ENCODE data around the gene CENPK. TPM values are rescaled to one million over a fixed set of nuclear protein-coding genes. Genes with fewer than 3 reads are reported as not detected.
"Not testable (repeated sequence)": the region's sequence is repeated elsewhere in the genome, so short reads cannot be mapped to it uniquely, and the experiment has no call there.

The CENPK gene, protein sequence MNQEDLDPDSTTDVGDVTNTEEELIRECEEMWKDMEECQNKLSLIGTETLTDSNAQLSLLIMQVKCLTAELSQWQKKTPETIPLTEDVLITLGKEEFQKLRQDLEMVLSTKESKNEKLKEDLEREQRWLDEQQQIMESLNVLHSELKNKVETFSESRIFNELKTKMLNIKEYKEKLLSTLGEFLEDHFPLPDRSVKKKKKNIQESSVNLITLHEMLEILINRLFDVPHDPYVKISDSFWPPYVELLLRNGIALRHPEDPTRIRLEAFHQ
- total RNA-seq (2014; rRNA removed; shearing (Covaris generic)): 19.7 and 20.8 TPM in 2 replicates

DNA sequence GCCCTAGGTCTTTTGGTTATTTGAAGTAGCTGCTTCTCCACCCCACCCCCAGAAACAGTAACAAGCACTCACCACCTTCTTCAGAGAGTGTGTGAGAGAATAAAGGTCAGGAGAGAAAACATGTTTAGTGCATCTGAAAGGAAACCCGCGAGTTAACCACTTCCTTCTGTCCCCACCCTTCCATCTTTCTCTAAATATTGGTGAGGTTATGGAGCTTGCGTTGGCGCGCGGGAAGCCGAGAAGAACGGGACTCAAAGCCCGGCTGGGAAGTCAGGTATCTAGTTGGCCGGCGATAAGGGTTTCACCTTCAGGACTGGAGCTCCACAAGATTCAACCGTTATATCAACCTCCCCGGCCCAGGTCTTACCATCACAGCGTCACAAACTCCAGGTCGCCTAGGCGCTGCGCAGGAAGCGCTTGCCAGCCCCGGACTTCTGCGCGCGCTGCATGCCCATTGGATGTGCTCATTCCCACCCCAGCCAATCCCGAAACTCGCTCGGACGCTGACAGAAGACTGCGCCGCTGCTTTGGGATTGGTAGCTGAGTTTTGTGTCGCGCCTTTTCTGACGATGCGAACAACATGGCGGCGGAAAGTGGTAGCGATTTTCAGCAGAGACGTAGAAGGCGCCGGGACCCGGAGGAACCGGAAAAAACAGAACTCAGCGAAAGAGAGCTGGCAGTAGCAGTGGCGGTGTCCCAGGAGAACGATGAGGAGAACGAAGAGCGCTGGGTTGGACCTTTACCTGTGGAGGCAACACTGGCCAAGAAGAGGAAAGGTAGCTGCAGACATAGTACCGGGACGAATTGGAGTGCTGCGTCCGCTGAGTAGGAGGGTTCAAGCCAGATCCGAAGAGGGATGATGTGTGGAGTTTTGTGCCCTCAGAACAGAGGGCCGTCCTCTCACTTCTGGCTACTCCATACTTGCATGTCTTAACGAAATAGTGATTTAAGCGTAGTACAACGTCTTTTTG, at the start of gene CENPK, which contains the start of gene PPWD1:
Gene CENPK, minus strand, starts transcription at position 438 of the 971 bp plus-strand sequence. CDS start 8,261 bp downstream, outside the sequence.
Gene PPWD1, plus strand, starts transcription at position 566 of the 971 bp plus-strand sequence. Its CDS starts 15 bp downstream, at position 581.
- peak; percentile 97 for DNase-seq (ENCODE audit: low spot score)

- no peak for DNase-seq (ENCODE audit: low spot score)
Observed at GRCh38 chr5:65612298-65612907, 49.4 kb upstream of the CENPK start.

DNA sequence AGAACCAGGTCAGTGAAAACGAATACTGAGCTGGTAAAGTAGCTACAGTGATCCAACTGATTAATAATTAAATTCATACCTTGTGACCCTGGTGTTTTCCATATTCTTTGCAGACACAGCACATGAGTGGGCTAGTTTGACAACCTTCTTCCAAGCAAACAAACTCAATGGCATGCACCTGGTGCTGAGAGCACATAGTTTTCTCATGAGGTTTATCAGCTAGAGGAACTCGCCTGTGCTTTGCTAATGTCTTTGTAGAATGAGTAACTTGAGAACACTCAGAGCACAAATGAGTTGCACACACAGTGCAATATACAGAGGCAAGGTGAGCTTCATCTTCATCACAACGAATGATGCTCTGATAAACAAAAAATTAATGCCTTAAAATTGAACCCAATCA, 48.6 kb upstream of the CENPK start:
- peak; percentile 74 for DNase-seq (ENCODE audit: low spot score)

- DNase-seq (ENCODE audit: low spot score): not testable (repeated sequence)
Observed at GRCh38 chr5:65601761-65602160, 38.8 kb upstream of the CENPK start.

DNA sequence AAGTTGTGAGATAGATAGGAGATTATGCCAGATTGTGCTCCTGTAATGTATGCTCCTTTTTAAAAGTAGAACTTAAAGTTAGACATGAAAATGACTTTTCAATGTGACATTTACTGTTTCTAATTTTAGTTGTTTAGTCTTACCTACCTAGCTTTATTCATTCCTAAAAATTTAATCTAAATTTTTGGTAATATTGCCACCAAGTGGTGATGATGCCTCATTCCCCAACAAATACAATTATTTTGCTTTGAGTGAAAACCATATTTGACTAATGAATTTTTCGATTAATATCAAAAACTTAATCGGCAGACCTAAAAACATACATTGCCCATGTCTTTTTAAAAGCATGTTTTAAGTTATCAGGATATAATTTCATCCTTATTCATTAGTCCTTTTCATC, 25.7 kb upstream of the CENPK start:
- no peak for DNase-seq (ENCODE audit: low spot score)

DNA sequence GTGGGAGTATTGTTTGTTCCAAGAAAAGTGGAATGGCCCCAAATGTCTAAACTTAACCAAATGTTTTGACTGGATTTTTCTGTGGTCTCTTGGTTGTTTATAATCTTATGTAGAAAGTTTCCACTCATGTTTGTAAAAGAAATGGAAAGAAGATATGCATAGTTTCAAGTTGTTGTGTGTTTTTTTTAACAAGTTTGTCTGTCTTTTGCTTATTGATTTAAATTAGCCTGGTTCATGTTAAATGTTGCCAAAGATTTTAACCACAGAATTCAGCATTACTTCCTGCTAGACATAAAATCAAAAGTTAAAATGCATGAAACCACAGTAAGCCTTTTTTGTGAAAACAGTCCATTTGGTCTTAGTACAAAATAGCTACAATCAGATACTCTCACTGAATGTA, 14.2 kb upstream of the CENPK start:
- DNase-seq (ENCODE audit: low spot score): no peak

GRCh38 chr5:65570598-65571226, 7.7 kb upstream of the CENPK start:
- DNase-seq (ENCODE audit: low spot score): no peak

DNA sequence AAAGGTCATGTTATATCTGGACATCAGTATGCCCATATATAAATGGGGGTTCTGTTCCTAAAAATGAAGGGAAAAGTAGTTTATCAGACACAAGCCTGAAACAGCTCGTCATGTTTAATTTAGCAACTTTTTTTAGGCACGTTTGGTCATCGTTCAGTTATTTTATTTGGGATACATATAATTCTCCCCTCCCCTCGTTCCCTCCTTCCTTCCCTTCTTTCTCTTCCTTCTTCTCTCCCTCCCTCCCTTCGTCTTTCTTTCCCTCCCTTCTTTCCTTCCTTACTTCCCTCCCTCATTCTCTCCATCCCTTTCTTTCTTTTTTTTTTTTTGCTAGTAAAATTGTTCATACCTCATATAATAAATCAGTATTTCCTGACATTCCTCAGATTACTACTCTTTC, 3.5 kb upstream of the CENPK start:
- no peak for DNase-seq (ENCODE audit: low spot score)

GRCh38 chr5:65563777-65564176, 809 bp upstream of the CENPK start:
- no peak for DNase-seq (ENCODE audit: low spot score)

- DNase-seq (ENCODE audit: low spot score): no peak
Observed at GRCh38 chr5:65556718-65557117, 6.2 kb downstream of the CENPK start.

DNA sequence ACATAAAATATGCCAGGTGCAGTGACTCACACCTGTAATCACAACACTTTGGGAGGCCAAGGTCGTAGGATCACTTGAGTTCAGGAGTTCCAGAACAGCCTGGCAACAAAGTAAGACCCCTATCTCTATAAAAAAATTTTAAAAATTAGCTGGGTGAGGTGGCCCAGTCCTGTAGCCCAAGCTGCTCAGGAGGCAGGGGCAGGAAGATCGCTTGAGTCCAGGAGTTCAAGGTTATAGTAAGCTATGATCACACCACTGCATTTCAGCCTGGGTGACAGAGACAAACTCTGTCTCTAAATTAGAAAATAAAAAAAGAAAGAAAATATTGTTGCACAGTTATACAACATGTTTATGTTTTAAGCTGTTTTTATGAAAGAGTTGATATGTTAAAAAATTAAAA, 6.8 kb downstream of the CENPK start:
- DNase-seq (ENCODE audit: low spot score): no peak

- DNase-seq (ENCODE audit: low spot score): no peak
Observed at GRCh38 chr5:65555287-65555686, 7.7 kb downstream of the CENPK start.

- DNase-seq (ENCODE audit: low spot score): no peak
Observed at GRCh38 chr5:65553941-65554340, 9.0 kb downstream of the CENPK start.

- no peak for DNase-seq (ENCODE audit: low spot score)
Observed at GRCh38 chr5:65548281-65548680, 14.7 kb downstream of the CENPK start.

DNA sequence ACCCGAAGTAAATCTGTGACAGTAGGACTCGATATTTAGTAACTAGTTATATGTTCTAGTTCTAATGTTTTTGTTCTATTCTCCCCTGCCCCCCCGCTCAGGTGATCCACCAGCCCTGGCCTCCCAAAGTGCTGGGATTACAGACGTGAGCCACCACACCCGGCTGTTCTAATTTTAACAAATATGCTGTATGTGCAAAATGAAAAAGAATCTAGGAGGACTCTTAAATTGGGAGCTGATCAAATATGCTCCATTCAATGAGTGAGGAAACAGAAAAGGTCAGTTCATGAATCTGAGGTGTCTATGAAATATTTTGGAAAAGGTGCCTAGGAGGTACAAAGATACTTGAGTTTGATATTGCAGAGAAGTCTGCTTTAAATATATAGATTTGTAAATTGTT, 16.8 kb downstream of the CENPK start:
- no peak for DNase-seq (ENCODE audit: low spot score)

DNA sequence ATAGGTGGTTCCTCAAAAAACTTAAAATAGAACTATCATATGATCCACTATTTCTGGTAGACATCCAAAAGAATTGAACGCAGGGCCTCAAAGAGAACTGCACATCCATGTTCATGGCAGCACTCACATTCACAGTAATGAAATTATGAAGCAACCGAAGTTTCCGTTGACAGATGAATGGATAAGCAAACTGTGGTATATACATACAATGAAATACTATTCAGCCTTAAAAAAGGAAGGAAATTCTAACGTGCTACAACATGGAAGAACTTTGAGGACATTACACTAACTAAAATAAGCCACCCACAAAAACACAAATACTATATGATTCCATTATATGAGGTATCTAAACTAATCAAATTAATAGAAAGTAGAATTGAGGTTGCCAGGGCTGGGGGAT, 18.5 kb downstream of the CENPK start:
- DNase-seq (ENCODE audit: low spot score): no peak

DNA sequence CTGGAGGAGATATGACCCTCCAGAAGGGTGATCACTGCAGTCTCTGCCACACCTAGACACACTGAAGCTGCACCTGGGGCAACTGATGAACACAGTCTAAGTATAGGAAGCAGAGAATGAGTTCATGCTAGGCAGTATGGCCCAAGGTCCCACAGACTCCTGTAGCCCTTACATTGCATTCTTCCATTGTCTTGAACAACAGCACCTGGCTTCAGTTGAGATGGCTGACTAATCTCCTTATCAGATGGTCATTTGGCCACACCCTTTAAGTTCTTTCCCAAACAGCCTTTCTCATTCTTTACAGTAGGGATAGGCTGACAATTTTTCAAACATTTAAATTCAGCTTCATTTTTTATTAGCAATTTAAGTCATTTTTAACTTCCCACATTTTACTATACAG, 23.1 kb downstream of the CENPK start:
- no peak for DNase-seq (ENCODE audit: low spot score)

DNA sequence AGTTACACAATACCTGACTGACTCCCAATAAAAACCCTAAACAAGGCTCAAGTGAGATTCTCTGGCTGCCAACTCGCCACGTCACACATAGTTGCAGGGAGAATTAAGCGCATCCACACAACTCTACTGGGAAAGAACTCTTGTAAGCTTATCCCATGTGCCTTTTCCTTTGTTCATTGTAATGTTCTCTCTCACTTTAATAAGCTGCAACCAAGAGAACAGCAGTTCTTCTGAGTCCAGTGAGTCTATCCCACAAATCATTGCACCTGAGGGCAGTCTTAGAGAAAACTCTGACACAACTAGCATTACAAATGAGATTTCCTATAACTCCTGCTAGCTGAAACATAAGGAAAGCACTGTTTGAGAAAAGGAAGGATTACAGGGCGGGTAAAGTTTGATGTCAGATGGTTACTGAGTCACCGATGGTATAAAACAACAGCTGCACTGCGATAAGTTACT, 27.4 kb downstream of the CENPK start:
- peak; percentile 43 for DNase-seq (ENCODE audit: low spot score)

GRCh38 chr5:65530904-65531303, 32.1 kb downstream of the CENPK start:
- DNase-seq (ENCODE audit: low spot score): no peak

DNA sequence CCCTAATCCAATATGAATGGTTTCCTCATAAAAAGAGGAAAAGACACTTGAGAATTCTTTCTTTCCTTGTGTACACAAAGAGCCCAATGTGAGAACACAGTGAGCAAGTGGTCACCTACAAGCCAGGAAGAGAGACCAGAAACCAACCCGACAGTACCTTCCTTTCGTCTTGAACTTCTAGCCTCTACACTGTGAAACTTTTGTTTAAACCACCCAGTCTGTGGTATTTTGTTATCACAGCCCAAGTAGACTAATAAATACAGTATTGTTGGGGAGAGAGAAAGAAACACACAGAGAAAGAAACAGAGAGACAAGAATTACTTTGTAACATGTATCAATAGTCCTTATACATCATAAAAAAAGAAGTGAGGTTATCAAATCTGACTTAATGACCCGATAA, 37.2 kb downstream of the CENPK start:
- DNase-seq (ENCODE audit: low spot score): no peak

DNA sequence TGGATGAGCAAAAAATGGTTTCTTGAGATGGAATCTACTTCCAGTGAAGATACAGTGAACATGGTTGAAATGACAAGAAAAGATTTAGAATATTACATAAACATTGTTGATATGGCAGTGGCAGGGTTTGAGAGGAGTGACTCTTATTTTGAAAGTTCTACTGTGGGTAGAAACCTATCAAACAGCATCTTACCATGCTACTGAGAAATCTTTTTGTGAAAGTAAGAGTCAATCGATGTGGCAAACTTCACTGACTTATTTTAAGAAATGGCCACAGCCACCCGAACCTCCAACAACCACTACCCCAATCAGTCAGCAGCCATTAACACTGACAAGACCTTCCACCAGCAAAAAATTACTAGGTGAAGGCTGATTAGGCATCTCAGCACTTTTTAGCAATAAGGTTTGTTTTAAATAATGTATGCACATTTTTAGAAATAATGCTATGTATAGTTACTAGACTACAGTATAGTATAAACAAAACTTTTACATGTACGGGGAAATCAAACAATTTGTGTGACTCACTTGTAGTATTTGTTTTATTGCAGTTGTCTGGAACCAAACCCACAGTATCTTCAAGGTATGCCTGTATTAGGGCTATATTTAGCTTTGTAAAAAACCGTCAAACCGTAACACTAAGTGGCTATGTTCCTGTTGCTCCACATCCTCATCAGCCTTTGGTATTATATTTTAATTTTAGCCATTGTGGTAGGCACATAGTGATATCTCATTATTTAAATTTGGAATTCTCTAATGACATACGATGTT, 50.6 kb downstream of the CENPK start:
- no peak for DNase-seq (ENCODE audit: low spot score)
